ENCODE results near the gene SAGE1. TPM values are rescaled to one million over a fixed set of nuclear protein-coding genes. Genes with fewer than 3 reads are reported as not detected.

Gene SAGE1, protein sequence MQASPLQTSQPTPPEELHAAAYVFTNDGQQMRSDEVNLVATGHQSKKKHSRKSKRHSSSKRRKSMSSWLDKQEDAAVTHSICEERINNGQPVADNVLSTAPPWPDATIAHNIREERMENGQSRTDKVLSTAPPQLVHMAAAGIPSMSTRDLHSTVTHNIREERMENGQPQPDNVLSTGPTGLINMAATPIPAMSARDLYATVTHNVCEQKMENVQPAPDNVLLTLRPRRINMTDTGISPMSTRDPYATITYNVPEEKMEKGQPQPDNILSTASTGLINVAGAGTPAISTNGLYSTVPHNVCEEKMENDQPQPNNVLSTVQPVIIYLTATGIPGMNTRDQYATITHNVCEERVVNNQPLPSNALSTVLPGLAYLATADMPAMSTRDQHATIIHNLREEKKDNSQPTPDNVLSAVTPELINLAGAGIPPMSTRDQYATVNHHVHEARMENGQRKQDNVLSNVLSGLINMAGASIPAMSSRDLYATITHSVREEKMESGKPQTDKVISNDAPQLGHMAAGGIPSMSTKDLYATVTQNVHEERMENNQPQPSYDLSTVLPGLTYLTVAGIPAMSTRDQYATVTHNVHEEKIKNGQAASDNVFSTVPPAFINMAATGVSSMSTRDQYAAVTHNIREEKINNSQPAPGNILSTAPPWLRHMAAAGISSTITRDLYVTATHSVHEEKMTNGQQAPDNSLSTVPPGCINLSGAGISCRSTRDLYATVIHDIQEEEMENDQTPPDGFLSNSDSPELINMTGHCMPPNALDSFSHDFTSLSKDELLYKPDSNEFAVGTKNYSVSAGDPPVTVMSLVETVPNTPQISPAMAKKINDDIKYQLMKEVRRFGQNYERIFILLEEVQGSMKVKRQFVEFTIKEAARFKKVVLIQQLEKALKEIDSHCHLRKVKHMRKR
- total RNA-seq (2022; extraction: Qiagen RNA extraction; ENCODE audit: low read depth) = 0.06 to 0.07 TPM (median 0.06 TPM) in 3 of 5 replicates, not detected in the others

DNA sequence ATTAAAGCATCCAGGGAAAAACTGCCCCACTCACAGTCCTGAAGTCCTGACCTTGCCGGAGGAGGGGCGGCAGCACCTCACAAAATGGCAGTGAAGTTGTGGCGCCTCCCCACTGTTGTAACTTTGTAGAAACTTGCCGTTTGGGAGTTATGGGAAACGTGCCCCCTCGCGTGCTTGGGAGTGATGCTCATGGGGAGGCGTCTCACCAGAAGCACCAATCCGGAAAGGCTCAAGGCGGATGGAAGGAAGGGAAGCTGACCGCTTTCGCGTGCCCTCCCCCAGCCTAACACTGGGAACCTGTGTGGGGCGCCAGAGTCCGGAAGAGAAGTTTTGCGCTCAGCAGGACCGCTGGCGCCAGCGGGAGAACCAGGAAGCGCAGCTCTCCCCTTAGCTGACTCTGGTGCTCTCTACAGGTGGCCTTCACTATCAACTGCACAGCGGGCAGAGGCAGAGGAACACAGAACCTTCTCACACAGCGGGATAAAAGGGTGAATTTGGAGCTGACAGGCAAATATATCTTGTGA lies at the start of gene SAGE1, which contains the start of gene CT45A10:
SAGE1 (plus strand) TSS at position 423 of the 524 bp plus-strand sequence. CDS start 2,527 bp downstream, outside the sequence.
CT45A10 (minus strand) TSS at position 151 of the 524 bp plus-strand sequence. CDS start 8,100 bp downstream, outside the sequence.

DNA sequence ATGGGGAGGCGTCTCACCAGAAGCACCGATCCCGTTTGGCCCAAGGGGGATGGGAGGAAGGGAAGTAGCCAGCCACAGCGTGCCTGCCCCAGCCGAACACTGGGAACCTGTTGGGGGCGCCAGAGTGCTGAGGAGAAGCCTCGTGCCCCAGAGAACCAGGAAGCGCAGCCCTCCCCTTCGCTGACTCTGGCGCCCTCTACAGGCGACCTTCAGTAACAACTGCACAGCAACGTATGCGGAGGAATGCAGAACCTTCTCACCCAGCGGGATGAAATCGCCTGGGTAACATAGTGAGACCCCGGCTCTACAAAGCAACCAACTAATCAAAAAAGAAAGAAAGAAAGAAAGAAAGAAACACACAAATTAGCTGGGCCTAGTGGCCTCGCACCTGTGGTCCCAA lies 39.1 kb upstream of the SAGE1 start, which contains the start of gene CT45A8:
CT45A8 (minus strand) TSS at position 101 of the 400 bp plus-strand sequence. CDS start 3,755 bp downstream, outside the sequence.

DNA sequence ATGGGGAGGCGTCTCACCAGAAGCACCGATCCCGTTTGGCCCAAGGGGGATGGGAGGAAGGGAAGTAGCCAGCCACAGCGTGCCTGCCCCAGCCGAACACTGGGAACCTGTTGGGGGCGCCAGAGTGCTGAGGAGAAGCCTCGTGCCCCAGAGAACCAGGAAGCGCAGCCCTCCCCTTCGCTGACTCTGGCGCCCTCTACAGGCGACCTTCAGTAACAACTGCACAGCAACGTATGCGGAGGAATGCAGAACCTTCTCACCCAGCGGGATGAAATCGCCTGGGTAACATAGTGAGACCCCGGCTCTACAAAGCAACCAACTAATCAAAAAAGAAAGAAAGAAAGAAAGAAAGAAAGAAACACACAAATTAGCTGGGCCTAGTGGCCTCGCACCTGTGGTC lies 21.8 kb upstream of the SAGE1 start, which contains the start of gene CT45A9:
CT45A9 (minus strand) TSS at position 101 of the 400 bp plus-strand sequence. CDS start 3,751 bp downstream, outside the sequence.

Other genes with a start within 250 kb of the SAGE1 start
- gene CT45A1, start 180.1 kb upstream of the SAGE1 start, total RNA-seq (2022; extraction: Qiagen RNA extraction; ENCODE audit: low read depth) = not detected in 5 replicates
- 0.23 to 0.31 TPM (median 0.27 TPM) in 3 of 5 replicates, not detected in the others for gene CT45A3, start 125.5 kb upstream of the SAGE1 start, total RNA-seq (2022; extraction: Qiagen RNA extraction; ENCODE audit: low read depth)
- gene CT45A5, start 108.2 kb upstream of the SAGE1 start, total RNA-seq (2022; extraction: Qiagen RNA extraction; ENCODE audit: low read depth) = not detected in 5 replicates
- gene CT45A6, start 90.9 kb upstream of the SAGE1 start, total RNA-seq (2022; extraction: Qiagen RNA extraction; ENCODE audit: low read depth) = not detected in 5 replicates
- gene CT45A2, start 73.7 kb upstream of the SAGE1 start, total RNA-seq (2022; extraction: Qiagen RNA extraction; ENCODE audit: low read depth) = not detected in 5 replicates
- not detected in 5 replicates for gene CT45A7, start 56.4 kb upstream of the SAGE1 start, total RNA-seq (2022; extraction: Qiagen RNA extraction; ENCODE audit: low read depth)
- gene CT45A8, start 39.2 kb upstream of the SAGE1 start, total RNA-seq (2022; extraction: Qiagen RNA extraction; ENCODE audit: low read depth) = not detected in 5 replicates
- not detected in 5 replicates for gene CT45A9, start 21.9 kb upstream of the SAGE1 start, total RNA-seq (2022; extraction: Qiagen RNA extraction; ENCODE audit: low read depth)
- gene CT45A10, start 272 bp upstream of the SAGE1 start, total RNA-seq (2022; extraction: Qiagen RNA extraction; ENCODE audit: low read depth) = 0.41 to 1.1 TPM in 2 of 5 replicates, not detected in the others
- 15.2 to 20.8 TPM (median 18.8 TPM) in 5 replicates for gene MMGT1, start 80.3 kb downstream of the SAGE1 start, total RNA-seq (2022; extraction: Qiagen RNA extraction; ENCODE audit: low read depth)
- gene SLC9A6, start 91.7 kb downstream of the SAGE1 start, total RNA-seq (2022; extraction: Qiagen RNA extraction; ENCODE audit: low read depth) = 8.5 to 10.8 TPM (median 9.2 TPM) in 5 replicates

Data from A549 treated with GW870086 at 1 μM for 4 hours (cell line).